Measurements from ENCODE around the gene RANBP3. TPM values are rescaled to one million over a fixed set of nuclear protein-coding genes. Genes with fewer than 3 reads are reported as not detected.
"Not testable (repeated sequence)": the region's sequence is repeated elsewhere in the genome, so short reads cannot be mapped to it uniquely, and the experiment has no call there.

RANBP3 gene
- total RNA-seq, 2 donors from 2014 or later = 52.1 to 62.7 TPM

DNA sequence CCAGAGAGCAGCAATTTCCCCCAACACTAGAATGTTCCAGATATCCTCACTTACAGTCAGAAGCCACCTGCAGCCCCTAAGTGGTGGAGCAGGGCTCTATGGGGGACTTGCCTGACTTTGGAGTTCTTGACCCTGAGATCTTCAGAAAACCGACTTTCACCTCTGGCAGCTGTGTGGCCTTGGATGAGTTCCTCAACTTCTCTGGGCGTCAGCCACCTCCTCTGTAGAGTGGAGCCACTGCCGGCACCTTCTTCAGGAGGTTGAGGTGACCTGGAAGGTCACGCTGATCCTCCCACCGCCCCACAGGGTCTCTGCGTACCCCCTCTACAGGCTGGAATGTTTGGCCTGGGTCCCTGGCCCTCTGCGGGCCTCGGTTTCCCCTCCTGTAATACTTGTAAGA, 100.5 kb downstream of the RANBP3 start:
- Histone ChIP-seq H3K4me1 (no peaks in the 10 kb centered on the region), H3K27ac (no peak overlapping the region), H3K9ac (ENCODE audit: low read depth in 2 of 2, low read length in 2 of 2) (no peak overlapping the region), H3K9me3 (no peaks in the 10 kb centered on the region), H3K36me3 (no peaks in the 10 kb centered on the region), H3K4me3 (no peak overlapping the region), H3K27me3 (no peaks in the 10 kb centered on the region)
- TF ChIP-seq, protein P1, sequence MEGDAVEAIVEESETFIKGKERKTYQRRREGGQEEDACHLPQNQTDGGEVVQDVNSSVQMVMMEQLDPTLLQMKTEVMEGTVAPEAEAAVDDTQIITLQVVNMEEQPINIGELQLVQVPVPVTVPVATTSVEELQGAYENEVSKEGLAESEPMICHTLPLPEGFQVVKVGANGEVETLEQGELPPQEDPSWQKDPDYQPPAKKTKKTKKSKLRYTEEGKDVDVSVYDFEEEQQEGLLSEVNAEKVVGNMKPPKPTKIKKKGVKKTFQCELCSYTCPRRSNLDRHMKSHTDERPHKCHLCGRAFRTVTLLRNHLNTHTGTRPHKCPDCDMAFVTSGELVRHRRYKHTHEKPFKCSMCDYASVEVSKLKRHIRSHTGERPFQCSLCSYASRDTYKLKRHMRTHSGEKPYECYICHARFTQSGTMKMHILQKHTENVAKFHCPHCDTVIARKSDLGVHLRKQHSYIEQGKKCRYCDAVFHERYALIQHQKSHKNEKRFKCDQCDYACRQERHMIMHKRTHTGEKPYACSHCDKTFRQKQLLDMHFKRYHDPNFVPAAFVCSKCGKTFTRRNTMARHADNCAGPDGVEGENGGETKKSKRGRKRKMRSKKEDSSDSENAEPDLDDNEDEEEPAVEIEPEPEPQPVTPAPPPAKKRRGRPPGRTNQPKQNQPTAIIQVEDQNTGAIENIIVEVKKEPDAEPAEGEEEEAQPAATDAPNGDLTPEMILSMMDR (IDR thresholded peaks at IDR 0.05) = no peak
- no peak for DNase-seq
- intact Hi-C loops (cut with DNase I) = no loop called here

DNA sequence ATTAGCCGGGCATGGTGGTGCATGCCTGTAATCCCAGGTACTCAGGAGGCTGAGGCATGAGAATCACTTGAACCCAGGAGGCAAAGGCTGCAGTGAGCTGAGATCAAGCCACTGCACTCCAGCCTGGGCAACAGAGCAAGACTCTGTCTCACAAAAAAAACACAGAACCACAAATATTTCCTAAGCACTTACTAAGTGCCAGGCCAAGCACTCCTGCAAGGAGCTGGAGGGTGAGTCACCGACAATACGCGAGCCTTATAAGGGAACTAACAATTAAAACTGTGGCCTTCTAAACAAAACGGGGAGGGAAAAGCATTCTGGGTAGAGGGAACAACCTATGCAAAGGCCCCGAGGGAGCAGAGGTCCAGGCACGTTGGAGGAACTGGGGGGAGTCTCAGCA, 103.4 kb downstream of the RANBP3 start:
- H3K9ac ChIP-seq (ENCODE audit: low read depth in 2 of 2, low read length in 2 of 2); H3K4me3 ChIP-seq; H3K9me3 ChIP-seq; H3K27ac ChIP-seq; DNase-seq; intact Hi-C loops (cut with DNase I); H3K4me1 ChIP-seq; H3K36me3 ChIP-seq; H3K27me3 ChIP-seq: not testable (repeated sequence)

DNA sequence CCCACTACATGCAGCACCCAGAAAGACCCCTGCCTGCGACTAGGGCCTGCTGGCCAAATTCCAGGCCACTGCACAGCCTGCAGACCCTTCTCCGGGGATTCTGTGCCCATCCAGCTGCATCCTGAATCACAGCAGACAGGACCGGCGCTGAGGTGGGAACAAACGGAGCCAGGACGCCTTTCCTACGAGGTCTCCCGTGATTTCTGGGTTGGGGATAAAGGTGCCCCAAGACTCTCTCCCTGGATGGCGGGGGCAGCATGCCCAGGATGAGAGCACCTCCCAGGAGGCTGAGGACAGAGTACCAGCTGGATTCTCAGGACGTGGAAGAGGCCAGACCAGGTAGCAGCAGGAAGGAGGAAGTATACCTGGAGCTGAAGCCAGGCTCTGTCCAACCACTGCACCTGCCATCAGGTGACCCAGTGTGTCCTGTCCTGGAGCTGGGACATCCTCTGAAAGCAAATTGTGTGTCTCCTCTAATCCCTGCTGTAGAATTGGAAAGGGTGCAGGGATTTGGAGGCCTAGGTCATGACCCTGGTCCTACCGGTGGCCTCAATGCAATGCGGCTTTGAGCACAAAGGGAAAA, 104.2 kb downstream of the RANBP3 start:
- DNase-seq = no peak
- Histone ChIP-seq H3K9me3 (no peaks in the 10 kb centered on the region), H3K4me1 (no peaks in the 10 kb centered on the region), H3K4me3 (no peak overlapping the region), H3K9ac (ENCODE audit: low read depth in 2 of 2, low read length in 2 of 2) (no peak overlapping the region), H3K36me3 (no peaks in the 10 kb centered on the region), H3K27me3 (no peaks in the 10 kb centered on the region), H3K27ac (no peak overlapping the region)
- TF ChIP-seq, protein P1 (IDR thresholded peaks at IDR 0.05) = no peak
- intact Hi-C loops (cut with DNase I) = no loop called here

DNA sequence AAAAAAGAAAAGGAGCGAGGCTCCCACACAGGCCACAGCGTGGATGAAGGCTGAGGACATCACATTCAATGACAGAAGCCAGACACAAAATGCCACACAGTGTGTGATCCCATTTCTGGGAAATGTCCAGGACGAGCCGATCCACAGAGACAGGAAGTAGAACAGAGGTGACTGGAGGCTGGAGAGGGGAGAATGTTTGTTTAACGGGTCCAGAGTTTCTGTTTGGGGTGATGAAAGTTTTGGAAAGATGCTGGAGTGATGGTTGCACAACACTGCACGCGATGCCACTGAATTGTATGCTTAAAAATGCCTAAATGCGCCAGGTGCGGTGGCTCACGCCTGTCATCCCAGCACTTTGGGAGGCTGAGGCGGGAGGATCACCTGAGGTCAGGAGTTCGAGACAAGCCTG, 107.0 kb downstream of the RANBP3 start:
- no peak for DNase-seq
- no peaks in the 10 kb centered on the region for H3K4me1 ChIP-seq
- no peaks in the 10 kb centered on the region for H3K27me3 ChIP-seq
- H3K27ac ChIP-seq = no peak overlapping the region
- H3K36me3 ChIP-seq = no peaks in the 10 kb centered on the region
- TF ChIP-seq, protein P1 (IDR thresholded peaks at IDR 0.05) = no peak
- no peak overlapping the region for H3K9ac ChIP-seq (ENCODE audit: low read depth in 2 of 2, low read length in 2 of 2)
- no peaks in the 10 kb centered on the region for H3K9me3 ChIP-seq
- H3K4me3 ChIP-seq = no peak overlapping the region
- intact Hi-C loops (cut with DNase I) = no loop called here

DNA sequence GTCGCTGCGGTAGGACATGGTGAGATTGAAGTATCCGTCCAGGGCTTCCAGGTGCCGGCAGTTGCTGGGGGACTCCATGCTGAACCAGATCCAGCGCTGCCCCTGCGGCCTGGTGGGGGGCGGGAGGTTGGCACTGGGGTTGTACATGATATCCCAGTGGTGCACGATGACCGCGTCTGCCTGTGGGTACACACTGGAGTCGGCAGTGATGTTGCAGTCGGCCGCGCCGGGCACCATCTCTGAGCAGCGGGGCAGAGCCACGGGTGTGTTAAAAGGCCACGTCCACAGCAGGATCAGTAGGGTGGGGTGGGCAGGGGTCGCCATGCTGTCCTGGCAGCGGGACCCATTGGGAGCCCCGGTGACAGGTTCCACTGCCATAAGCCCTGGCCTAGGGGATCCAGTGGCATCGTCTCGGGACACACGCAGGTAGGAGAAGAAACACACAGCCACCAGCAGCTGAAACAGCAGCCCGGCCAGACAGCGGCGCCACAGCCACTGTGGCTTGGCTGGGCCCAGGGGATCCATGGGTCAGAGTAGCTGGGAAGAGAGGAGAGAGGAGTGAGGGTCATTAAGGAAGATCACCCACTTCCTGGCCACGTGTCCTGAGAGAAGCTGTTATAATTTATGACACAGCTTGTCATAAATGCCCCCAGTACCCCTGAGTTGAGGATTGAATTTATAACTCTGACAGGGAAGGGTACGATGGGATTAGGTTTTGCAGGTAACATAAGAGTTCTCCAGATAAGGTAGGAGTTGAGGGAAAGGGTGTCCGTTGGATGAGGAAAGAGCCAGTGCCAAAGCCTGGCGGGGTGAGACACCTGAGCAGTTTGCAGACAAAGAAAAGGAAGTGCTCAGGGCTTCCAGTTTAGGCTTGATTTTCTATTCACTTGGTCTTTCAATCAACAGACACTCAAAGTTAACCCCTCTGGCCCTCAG, 110.5 kb downstream of the RANBP3 start:
- H3K27ac ChIP-seq = no peak overlapping the region
- no peak overlapping the region for H3K9ac ChIP-seq (ENCODE audit: low read depth in 2 of 2, low read length in 2 of 2)
- H3K4me1 ChIP-seq = no peaks in the 10 kb centered on the region
- TF ChIP-seq, protein P1 (IDR thresholded peaks at IDR 0.05) = no peak
- no peaks in the 10 kb centered on the region for H3K27me3 ChIP-seq
- intact Hi-C loops (cut with DNase I) = no loop called here
- no peaks in the 10 kb centered on the region for H3K9me3 ChIP-seq
- H3K36me3 ChIP-seq = no peaks in the 10 kb centered on the region
- no peak for DNase-seq
- H3K4me3 ChIP-seq = no peak overlapping the region

Other genes with a start within 250 kb of the RANBP3 start
- 1 to 10 TPM; 1.4 to 5.7 TPM for gene PRR22, start 193.4 kb downstream of the RANBP3 start, total RNA-seq
- gene DUS3L, start 187.0 kb downstream of the RANBP3 start, total RNA-seq = 10 to 100 TPM; 20.8 to 47.6 TPM
- gene NRTN, start 173.1 kb downstream of the RANBP3 start, total RNA-seq = 1 to 10 TPM; 1.8 to 2.9 TPM
- 10 to 100 TPM; 48.9 to 89.4 TPM for gene FUT6, start 138.4 kb downstream of the RANBP3 start, total RNA-seq
- 100 to 1,000 TPM; 260 to 272 TPM for gene FUT3, start 126.7 kb downstream of the RANBP3 start, total RNA-seq
- under 1 TPM in 1 of 2 donors, not detected in 1; 0.24 TPM for gene FUT5, start 107.6 kb downstream of the RANBP3 start, total RNA-seq
- 100 to 1,000 TPM; 188 to 228 TPM for gene NDUFA11, start 74.3 kb downstream of the RANBP3 start, total RNA-seq
- 1 to 10 TPM; 4.0 to 4.7 TPM for gene VMAC, start 73.3 kb downstream of the RANBP3 start, total RNA-seq
- gene CAPS, start 63.9 kb downstream of the RANBP3 start, total RNA-seq = 10 to 100 TPM in 1 of 2 donors, 1 to 10 TPM in 1; 9.3 to 15.0 TPM
- 1 to 10 TPM; 6.2 to 7.3 TPM for gene RFX2, start 132.4 kb upstream of the RANBP3 start, total RNA-seq
- gene ACSBG2, start 157.5 kb upstream of the RANBP3 start, total RNA-seq = not detected